Esophagus muscularis mucosa (tissue), 4 donors: Measurements from ENCODE around the gene TBL3. TPM values are rescaled to one million over a fixed set of nuclear protein-coding genes. Genes with fewer than 3 reads are reported as not detected.
"Not testable (repeated sequence)": the region's sequence is repeated elsewhere in the genome, so short reads cannot be mapped to it uniquely, and the experiment has no call there.

Source experiments
- DNase-seq: peaks from one replicate; pipeline ENCODE4 v3.0.0-alpha.2; 2017; ENCODE audit errors: extremely low spot score
- H3K27ac ChIP-seq, 4 donors: fragments of 200-600 bp; sonication (generic); replicated peaks in 1 of 4; 1 replicate in 3 of 4; 2 replicates in 1 of 4; pipeline ENCODE4 v1.5.1; 2016 to 2019; ENCODE audit warnings: mild to moderate bottlenecking in 1 of 4
- H3K27me3 ChIP-seq, 4 donors: fragments of 200-600 bp; sonication (generic); one replicate each; pipeline versions ENCODE4 v1.5.1 to v1.6.0; 2016 to 2019
- H3K36me3 ChIP-seq, 4 donors: fragments of 200-600 bp; sonication (generic); one replicate each; pipeline ENCODE4 v1.5.1; 2016 to 2019
- H3K4me1 ChIP-seq, 4 donors: fragments of 200-600 bp; sonication (generic); one replicate each; pipeline ENCODE4 v1.5.1; 2016 to 2019
- H3K4me3 ChIP-seq, 4 donors: fragments of 200-600 bp; sonication (generic); 1 replicate in 2 of 4; 2 replicates in 2 of 4; pipeline ENCODE4 v1.5.1; 2016 to 2019; ENCODE audit warnings: mild to moderate bottlenecking in 4 of 4, moderate library complexity in 1 of 4
- H3K9me3 ChIP-seq, 4 donors: fragments of 200-600 bp; sonication (generic); 1 replicate in 3 of 4; 2 replicates in 1 of 4; pipeline ENCODE4 v1.5.1; 2016 to 2019
- EP300 ChIP-seq: sonication (generic); formaldehyde crosslinking; IDR thresholded peaks from one replicate; pipeline ENCODE4 v1.6.1; 2017; ENCODE audit warnings: antibody characterized with exemption
- POLR2A ChIP-seq: fragments of 450-650 bp; IDR thresholded peaks from one replicate; pipeline ENCODE4 v1.6.1; 2017; ENCODE audit warnings: antibody characterized with exemption, moderate library complexity, mild to moderate bottlenecking, low read depth
- POLR2AphosphoS5 ChIP-seq, 2 donors: sonication (generic); formaldehyde crosslinking; IDR thresholded peaks; one replicate each; pipeline ENCODE4 v1.6.1; 2017; ENCODE audit warnings: antibody characterized with exemption in 2 of 2
- WGBS: methylation state at CpG from one replicate; pipeline ENCODE4 v1.1.5; 2018; 5-methylcytosine and 5-hydroxymethylcytosine counted together
- intact Hi-C: fragments of 100-400 bp; cut with DNase I; formaldehyde crosslinking; loops from one replicate; pipeline ENCODE4 v1.15.1; 2023
- total RNA-seq, 4 donors: library from RNA; depleted of rRNA; stranded (reverse); fragments of >200 nt; gene quantifications; one replicate each; pipeline versions ENCODE4 v1.1.0 to v1.2.1, GENCODE V29; 2016
- TF ChIP-seq, protein P1 (sequence below), 3 experiments: fragments of 200-600 bp in 2 of 3; fragments of 450-650 bp in 1 of 3; sonication (generic) in 2 of 3; IDR thresholded peaks; one replicate each; pipeline ENCODE4 v1.5.1; 2017 to 2019; ENCODE audit warnings: antibody characterized with exemption in 3 of 3, mild to moderate bottlenecking in 2 of 3, moderate library complexity in 1 of 3

Gene TBL3
- total RNA-seq, 4 donors from 2014 or later: 27.0 to 42.9 (median 36.9) TPM

- Histone ChIP-seq H3K4me3 (peak within 1 kb of the TSS; percentile 70 to 95 (median 81)), H3K9me3 (no peaks in the 10 kb centered on the region), H3K27me3 (no peaks in the 10 kb centered on the region), H3K4me1 (peaks cover 45 to 52% (median 50%) of the 10 kb centered on the region in 4 donors), H3K36me3 (peaks cover 0 to 5% (median 4%) of the 10 kb centered on the region in 4 donors), H3K27ac (peak within 1 kb of the TSS; percentile 89 to 97 (median 94))
- DNase-seq: no peak
- WGBS: 3% methylated on average over 4 of the region's 52 CpGs
- intact Hi-C loops: no loop called here
- TF ChIP-seq POLR2AphosphoS5 (IDR thresholded peaks at IDR 0.05): peak; percentile 85 to 98
- TF ChIP-seq, protein P1, sequence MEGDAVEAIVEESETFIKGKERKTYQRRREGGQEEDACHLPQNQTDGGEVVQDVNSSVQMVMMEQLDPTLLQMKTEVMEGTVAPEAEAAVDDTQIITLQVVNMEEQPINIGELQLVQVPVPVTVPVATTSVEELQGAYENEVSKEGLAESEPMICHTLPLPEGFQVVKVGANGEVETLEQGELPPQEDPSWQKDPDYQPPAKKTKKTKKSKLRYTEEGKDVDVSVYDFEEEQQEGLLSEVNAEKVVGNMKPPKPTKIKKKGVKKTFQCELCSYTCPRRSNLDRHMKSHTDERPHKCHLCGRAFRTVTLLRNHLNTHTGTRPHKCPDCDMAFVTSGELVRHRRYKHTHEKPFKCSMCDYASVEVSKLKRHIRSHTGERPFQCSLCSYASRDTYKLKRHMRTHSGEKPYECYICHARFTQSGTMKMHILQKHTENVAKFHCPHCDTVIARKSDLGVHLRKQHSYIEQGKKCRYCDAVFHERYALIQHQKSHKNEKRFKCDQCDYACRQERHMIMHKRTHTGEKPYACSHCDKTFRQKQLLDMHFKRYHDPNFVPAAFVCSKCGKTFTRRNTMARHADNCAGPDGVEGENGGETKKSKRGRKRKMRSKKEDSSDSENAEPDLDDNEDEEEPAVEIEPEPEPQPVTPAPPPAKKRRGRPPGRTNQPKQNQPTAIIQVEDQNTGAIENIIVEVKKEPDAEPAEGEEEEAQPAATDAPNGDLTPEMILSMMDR (IDR thresholded peaks at IDR 0.05): peak in 1 of 3 experiments; percentile 28
- TF ChIP-seq EP300: no peak
- TF ChIP-seq POLR2A: peak; percentile 91
Measured at GRCh38 chr16:2009791-2010510, 38.1 kb downstream of the TBL3 start, which contains the start of gene ZNF598. Gene ZNF598 (minus strand): TSS chr16:2009821.

- H3K4me3 ChIP-seq, H3K27me3 ChIP-seq, H3K27ac ChIP-seq, intact Hi-C loops, H3K9me3 ChIP-seq, DNase-seq, H3K36me3 ChIP-seq: not testable (repeated sequence)
- 84% methylated on average over 9 of the region's 9 CpGs for WGBS
- H3K4me1 ChIP-seq: peaks cover 29 to 34% (median 33%) of the 10 kb centered on the region in 4 donors
Measured at GRCh38 chr16:2011726-2012125, 39.9 kb downstream of the TBL3 start.

GRCh38 chr16:2013527-2013926 is 41.7 kb downstream of the TBL3 start:
- Histone ChIP-seq H3K9me3 (no peaks in the 10 kb centered on the region), H3K4me1 (peaks cover 11 to 16% (median 15%) of the 10 kb centered on the region in 4 donors), H3K4me3 (no peak overlapping the region), H3K27ac (no peak overlapping the region), H3K36me3 (no peaks in the 10 kb centered on the region), H3K27me3 (peaks cover 0 to 16% (median 0%) of the 10 kb centered on the region in 4 donors)
- intact Hi-C loops: no loop called here
- 92% methylated on average over 15 of the region's 15 CpGs for WGBS
- no peak for DNase-seq
- TF ChIP-seq POLR2A (no peak), EP300 (no peak), POLR2AphosphoS5 (IDR thresholded peaks at IDR 0.05) (no peak)
- TF ChIP-seq, protein P1 (IDR thresholded peaks at IDR 0.05): no peak

DNA sequence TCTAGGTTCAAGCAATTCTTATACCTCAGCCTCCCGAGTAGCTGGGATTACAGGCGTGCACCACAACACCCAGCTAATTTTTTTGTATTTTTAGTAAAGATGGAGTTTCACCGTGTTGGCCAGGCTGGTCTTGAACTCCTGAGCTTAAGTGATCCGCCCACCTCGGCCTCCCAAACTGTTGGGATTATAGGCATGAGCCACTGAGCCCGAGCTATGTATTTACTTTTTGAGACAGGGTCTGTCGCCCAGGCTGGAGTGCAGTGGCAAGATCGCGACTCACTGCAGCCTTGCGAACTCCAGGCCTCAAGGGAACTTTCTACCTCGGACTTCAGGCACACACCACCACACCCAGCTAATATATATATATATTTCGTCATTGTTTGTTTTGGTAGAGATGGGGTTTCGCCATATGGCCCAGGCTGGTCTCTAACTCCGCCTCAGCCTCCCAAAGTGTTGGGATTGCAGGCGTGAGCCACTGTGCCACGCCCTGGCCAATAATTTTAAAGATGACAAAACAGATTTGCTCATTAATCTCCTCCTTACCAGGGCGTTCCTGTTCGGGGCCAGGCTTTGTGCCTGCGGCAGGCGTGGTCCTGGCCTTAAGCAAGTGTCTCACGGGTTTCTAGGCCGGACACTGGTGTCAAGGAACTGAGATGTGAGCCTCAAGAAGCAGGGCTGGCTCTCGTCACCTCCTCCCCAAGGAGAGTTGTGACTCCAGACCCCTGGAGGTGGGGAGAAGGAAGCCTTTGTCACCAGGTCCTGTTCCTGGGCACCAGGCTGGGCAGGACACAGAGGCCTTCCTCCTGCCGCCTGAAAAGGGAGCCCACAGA is 43.5 kb downstream of the TBL3 start:
- Histone ChIP-seq H3K4me3 (no peak overlapping the region), H3K4me1 (peaks cover 10 to 16% (median 15%) of the 10 kb centered on the region in 4 donors), H3K36me3 (no peaks in the 10 kb centered on the region), H3K27me3 (peaks cover 0 to 34% (median 15%) of the 10 kb centered on the region in 4 donors), H3K9me3 (no peaks in the 10 kb centered on the region), H3K27ac (no peak overlapping the region)
- intact Hi-C loops: no loop called here
- 84% methylated on average over 24 of the region's 24 CpGs for WGBS
- TF ChIP-seq POLR2A (no peak), POLR2AphosphoS5 (IDR thresholded peaks at IDR 0.05) (no peak), EP300 (no peak)
- no peak for DNase-seq

- Histone ChIP-seq H3K4me3 (no peak overlapping the region), H3K36me3 (no peaks in the 10 kb centered on the region), H3K27ac (no peak overlapping the region), H3K4me1 (peaks cover 8 to 17% (median 16%) of the 10 kb centered on the region in 4 donors), H3K27me3 (peaks cover 0 to 40% (median 20%) of the 10 kb centered on the region in 4 donors), H3K9me3 (no peaks in the 10 kb centered on the region)
- intact Hi-C loops: no loop called here
- DNase-seq: no peak
- WGBS: 86% methylated on average over 7 of the region's 7 CpGs
- TF ChIP-seq POLR2A: no peak
Measured at GRCh38 chr16:2015947-2016208, 44.0 kb downstream of the TBL3 start.

DNA sequence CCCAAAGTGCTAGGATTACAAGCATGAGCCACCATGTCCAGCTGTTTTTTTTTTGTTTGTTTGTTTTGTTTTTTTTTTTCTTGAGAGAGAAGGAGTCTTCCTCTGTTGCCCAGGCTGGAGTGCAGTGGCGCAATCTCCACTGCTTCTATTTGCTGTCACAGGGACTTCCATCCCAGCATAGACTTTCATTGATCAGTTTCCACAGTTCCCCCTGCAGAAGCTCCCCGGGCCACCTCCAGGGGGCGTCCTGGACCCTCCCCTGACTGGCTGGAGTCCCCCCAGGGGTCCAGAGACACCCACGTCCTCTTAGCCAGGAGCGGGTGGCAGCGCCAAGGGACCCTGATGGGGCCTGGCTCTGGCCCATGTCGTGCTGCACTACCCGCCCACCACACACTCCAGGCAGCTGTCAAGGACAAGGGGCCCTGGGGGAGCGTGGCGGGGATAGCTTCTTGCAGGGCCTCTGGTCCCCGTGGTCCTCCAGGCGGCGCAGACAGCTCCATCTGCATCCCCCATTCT is 44.6 kb downstream of the TBL3 start:
- WGBS: 54% methylated on average over 10 of the region's 13 CpGs
- no peak for TF ChIP-seq POLR2A
- TF ChIP-seq, protein P1 (IDR thresholded peaks at IDR 0.05): peak in 1 of 3 experiments; percentile 25
- TF ChIP-seq POLR2AphosphoS5 (IDR thresholded peaks at IDR 0.05): no peak
- Histone ChIP-seq H3K9me3 (no peaks in the 10 kb centered on the region), H3K36me3 (no peaks in the 10 kb centered on the region), H3K27me3 (peaks cover 0 to 45% (median 25%) of the 10 kb centered on the region in 4 donors), H3K27ac (no peak overlapping the region), H3K4me3 (no peak overlapping the region), H3K4me1 (peaks cover 8 to 18% (median 16%) of the 10 kb centered on the region in 4 donors)
- DNase-seq: no peak
- intact Hi-C loops: no loop called here
